OCI-LY1 (cell line): Measurements from ENCODE around the gene ATM.

Experiments
- EZH2 ChIP-seq: fragments of 200-600 bp; sonication (generic), shearing (Covaris generic); IDR thresholded peaks from 2 replicates; pipeline ENCODE4 v1.8.0; 2017; ENCODE audit warnings: borderline replicate concordance, mixed run types, mild to moderate bottlenecking, antibody characterized with exemption, low read length, moderate library complexity, mixed read lengths
- TF ChIP-seq, protein P1 (sequence below): fragments of 200-600 bp; sonication (generic), shearing (Covaris generic); IDR thresholded peaks from 2 replicates; pipeline ENCODE4 v1.5.1; 2017; ENCODE audit warnings: mild to moderate bottlenecking, antibody characterized with exemption, low read length, moderate library complexity, mixed read lengths

DNA sequence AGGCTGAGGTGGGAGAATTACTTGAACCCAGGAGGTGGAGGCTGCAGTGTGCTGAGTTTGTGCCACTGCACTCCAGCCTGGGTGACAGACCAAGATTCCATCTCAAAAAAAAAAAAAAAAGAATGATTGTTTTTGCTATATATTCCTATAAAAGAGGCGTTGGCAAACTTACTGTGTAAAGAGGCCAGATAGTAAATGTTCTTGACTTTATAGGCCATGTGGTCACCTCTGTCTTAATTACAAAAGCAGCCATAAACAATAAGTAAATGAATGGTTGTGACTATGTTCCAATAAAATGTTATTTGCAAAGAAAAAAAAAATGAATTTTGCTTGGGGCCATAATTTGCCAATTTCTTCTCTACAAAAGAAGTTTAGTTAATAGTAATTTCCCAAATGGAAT is 12.3 kb downstream of the ATM start:
- no peak for TF ChIP-seq EZH2
- TF ChIP-seq, protein P1, sequence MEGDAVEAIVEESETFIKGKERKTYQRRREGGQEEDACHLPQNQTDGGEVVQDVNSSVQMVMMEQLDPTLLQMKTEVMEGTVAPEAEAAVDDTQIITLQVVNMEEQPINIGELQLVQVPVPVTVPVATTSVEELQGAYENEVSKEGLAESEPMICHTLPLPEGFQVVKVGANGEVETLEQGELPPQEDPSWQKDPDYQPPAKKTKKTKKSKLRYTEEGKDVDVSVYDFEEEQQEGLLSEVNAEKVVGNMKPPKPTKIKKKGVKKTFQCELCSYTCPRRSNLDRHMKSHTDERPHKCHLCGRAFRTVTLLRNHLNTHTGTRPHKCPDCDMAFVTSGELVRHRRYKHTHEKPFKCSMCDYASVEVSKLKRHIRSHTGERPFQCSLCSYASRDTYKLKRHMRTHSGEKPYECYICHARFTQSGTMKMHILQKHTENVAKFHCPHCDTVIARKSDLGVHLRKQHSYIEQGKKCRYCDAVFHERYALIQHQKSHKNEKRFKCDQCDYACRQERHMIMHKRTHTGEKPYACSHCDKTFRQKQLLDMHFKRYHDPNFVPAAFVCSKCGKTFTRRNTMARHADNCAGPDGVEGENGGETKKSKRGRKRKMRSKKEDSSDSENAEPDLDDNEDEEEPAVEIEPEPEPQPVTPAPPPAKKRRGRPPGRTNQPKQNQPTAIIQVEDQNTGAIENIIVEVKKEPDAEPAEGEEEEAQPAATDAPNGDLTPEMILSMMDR = no peak
